Fibroblast of villous mesenchyme (primary cell): Measurements from ENCODE around the gene PLEKHB2. TPM values are rescaled to one million over a fixed set of nuclear protein-coding genes. Genes with fewer than 3 reads are reported as not detected.
"Not testable (repeated sequence)": the region's sequence is repeated elsewhere in the genome, so short reads cannot be mapped to it uniquely, and the experiment has no call there.

Experiments
- DNase-seq: peaks from one replicate; pipeline ENCODE4 v3.0.0-alpha.2; 2010; ENCODE audit warnings: low read depth
- H3K4me3 ChIP-seq: 2 replicates; pipeline ENCODE4 v1.5.1; 2011; ENCODE audit warnings: low read depth, mild to moderate bottlenecking, low read length
- CTCF ChIP-seq: IDR thresholded peaks from 2 replicates; pipeline ENCODE4 v1.5.1; 2012; ENCODE audit warnings: low read depth, mild to moderate bottlenecking, low read length; ENCODE audit not compliant: insufficient read depth
- total RNA-seq: library from RNA; depleted of rRNA; stranded (reverse); fragments of >200 nt; gene quantifications from 2 replicates; pipeline ENCODE4 v1.2.3, GENCODE V29; 2012

Gene PLEKHB2
- total RNA-seq, 1 donor: 167 TPM

- peak overlapping the region; percentile 77 for H3K4me3 ChIP-seq
- no peak for DNase-seq
- TF ChIP-seq CTCF: no peak
These were observed 10.5 kb upstream of the PLEKHB2 start for GRCh38 chr2:131094463-131095281.

GRCh38 chr2:131103165-131103564 lies 2.0 kb upstream of the PLEKHB2 start:
- H3K4me3 ChIP-seq: no peak overlapping the region
- TF ChIP-seq CTCF: no peak
- DNase-seq: no peak

GRCh38 chr2:131104487-131105155 lies 515 bp upstream of the PLEKHB2 start:
- H3K4me3 ChIP-seq: peak overlapping the region; percentile 94
- no peak for TF ChIP-seq CTCF
- DNase-seq: peak; percentile 83

GRCh38 chr2:131105950-131106801 lies 1.0 kb downstream of the PLEKHB2 start:
- H3K4me3 ChIP-seq: peak overlapping the region; percentile 94
- no peak for TF ChIP-seq CTCF
- peak; percentile 69 for DNase-seq

- TF ChIP-seq CTCF: no peak
- peak; percentile 37 for DNase-seq
- H3K4me3 ChIP-seq: no peak overlapping the region
These were observed 7.4 kb downstream of the PLEKHB2 start for GRCh38 chr2:131112529-131112928.

GRCh38 chr2:131113566-131114227 lies 8.6 kb downstream of the PLEKHB2 start:
- no peak for DNase-seq
- no peak for TF ChIP-seq CTCF
- no peak overlapping the region for H3K4me3 ChIP-seq

GRCh38 chr2:131114950-131115349 lies 9.8 kb downstream of the PLEKHB2 start:
- H3K4me3 ChIP-seq, DNase-seq: not testable (repeated sequence)
